Measurements from ENCODE around the gene ANKRD42.

- TF ChIP-seq, protein P1, sequence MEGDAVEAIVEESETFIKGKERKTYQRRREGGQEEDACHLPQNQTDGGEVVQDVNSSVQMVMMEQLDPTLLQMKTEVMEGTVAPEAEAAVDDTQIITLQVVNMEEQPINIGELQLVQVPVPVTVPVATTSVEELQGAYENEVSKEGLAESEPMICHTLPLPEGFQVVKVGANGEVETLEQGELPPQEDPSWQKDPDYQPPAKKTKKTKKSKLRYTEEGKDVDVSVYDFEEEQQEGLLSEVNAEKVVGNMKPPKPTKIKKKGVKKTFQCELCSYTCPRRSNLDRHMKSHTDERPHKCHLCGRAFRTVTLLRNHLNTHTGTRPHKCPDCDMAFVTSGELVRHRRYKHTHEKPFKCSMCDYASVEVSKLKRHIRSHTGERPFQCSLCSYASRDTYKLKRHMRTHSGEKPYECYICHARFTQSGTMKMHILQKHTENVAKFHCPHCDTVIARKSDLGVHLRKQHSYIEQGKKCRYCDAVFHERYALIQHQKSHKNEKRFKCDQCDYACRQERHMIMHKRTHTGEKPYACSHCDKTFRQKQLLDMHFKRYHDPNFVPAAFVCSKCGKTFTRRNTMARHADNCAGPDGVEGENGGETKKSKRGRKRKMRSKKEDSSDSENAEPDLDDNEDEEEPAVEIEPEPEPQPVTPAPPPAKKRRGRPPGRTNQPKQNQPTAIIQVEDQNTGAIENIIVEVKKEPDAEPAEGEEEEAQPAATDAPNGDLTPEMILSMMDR (IDR thresholded peaks at IDR 0.05) = peak in 2 of 6 experiments; percentile 11 to 36
- TF ChIP-seq POLR2A (IDR thresholded peaks at IDR 0.05) = peak; percentile 53 to 92
These were observed 92.4 kb downstream of the ANKRD42 start, which contains the start of gene CCDC90B for GRCh38 chr11:83285771-83286528.

Measured in thyroid gland (tissue), 4 donors.